Measurements from ENCODE around the gene ARL5C.

GRCh38 chr17:39165841-39166349 is at the start of gene ARL5C:
- TF ChIP-seq, protein P1, sequence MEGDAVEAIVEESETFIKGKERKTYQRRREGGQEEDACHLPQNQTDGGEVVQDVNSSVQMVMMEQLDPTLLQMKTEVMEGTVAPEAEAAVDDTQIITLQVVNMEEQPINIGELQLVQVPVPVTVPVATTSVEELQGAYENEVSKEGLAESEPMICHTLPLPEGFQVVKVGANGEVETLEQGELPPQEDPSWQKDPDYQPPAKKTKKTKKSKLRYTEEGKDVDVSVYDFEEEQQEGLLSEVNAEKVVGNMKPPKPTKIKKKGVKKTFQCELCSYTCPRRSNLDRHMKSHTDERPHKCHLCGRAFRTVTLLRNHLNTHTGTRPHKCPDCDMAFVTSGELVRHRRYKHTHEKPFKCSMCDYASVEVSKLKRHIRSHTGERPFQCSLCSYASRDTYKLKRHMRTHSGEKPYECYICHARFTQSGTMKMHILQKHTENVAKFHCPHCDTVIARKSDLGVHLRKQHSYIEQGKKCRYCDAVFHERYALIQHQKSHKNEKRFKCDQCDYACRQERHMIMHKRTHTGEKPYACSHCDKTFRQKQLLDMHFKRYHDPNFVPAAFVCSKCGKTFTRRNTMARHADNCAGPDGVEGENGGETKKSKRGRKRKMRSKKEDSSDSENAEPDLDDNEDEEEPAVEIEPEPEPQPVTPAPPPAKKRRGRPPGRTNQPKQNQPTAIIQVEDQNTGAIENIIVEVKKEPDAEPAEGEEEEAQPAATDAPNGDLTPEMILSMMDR (IDR thresholded peaks at IDR 0.05; ENCODE audit: low read depth, low read length, poor library complexity, severe bottlenecking) = no peak
- no peak for TF ChIP-seq EZH2phosphoT487 (IDR thresholded peaks at IDR 0.05; ENCODE audit: borderline replicate concordance, low read length)

All from DOHH2 (cell line).